ENCODE data around the gene KRT73.

Gene KRT73

GRCh38 chr12:52561880-52562449, 56.4 kb downstream of the KRT73 start:
- DNase-seq, result no peak

- DNase-seq, result no peak
These were observed 58.4 kb downstream of the KRT73 start for GRCh38 chr12:52559979-52560378.

- no peak for DNase-seq
These were observed 59.4 kb downstream of the KRT73 start for GRCh38 chr12:52558781-52559445.

Data from activated CD4-positive, alpha-beta T cell treated with anti-CD3 and anti-CD28 coated beads for 48 hours (primary cell).